ENCODE measurements around the gene IER5L.

GRCh38 chr9:129165198-129165597 is 12.9 kb downstream of the IER5L start:
- TF ChIP-seq CTCF (IDR thresholded peaks at IDR 0.05; ENCODE audit: low read length) (no peak), EZH2 (IDR thresholded peaks at IDR 0.05; ENCODE audit: borderline replicate concordance, low read length) (no peak)
